ENCODE results near the gene EIF2S3. TPM values are rescaled to one million over a fixed set of nuclear protein-coding genes. Genes with fewer than 3 reads are reported as not detected.
"Not testable (repeated sequence)": the region's sequence is repeated elsewhere in the genome, so short reads cannot be mapped to it uniquely, and the experiment has no call there.

The EIF2S3 gene
- polyA plus RNA-seq, 1 of the 3 experiments (the other 2 are of a cell fraction) = 68.4 TPM

GRCh38 chrX:24080245-24080644, 25.5 kb downstream of the EIF2S3 start:
- Histone ChIP-seq H3K36me3 (replicated peaks in 1 of 2; ENCODE audit: control insufficient read depth in 1 of 2, insufficient read depth in 2 of 2, low read length in 1 of 2) (peaks cover 21 to 34% of the 10 kb centered on the region in 2 experiments), H3K27ac (ENCODE audit: low read depth in 2 of 2, low read length in 1 of 2) (0 out of 4 replicates have a peak overlapping the region, but pooled peaks of 1 of the 2 experiments have one; percentile 3), H3F3A (replicated peaks; ENCODE audit: insufficient read depth) (peaks cover 33% of the 10 kb centered on the region)
- H3K9me2 ChIP-seq; H4K20me1 ChIP-seq (ENCODE audit: insufficient read depth); H3K79me2 ChIP-seq (ENCODE audit: insufficient read depth); POLR2A ChIA-PET; H3K9me3 ChIP-seq; DNase-seq; H3K9ac ChIP-seq; H3K27me3 ChIP-seq (ENCODE audit: insufficient read depth); H3K4me3 ChIP-seq (ENCODE audit: low read depth in 2 of 2, low read length in 1 of 2); H3K4me2 ChIP-seq; H2AFZ ChIP-seq (ENCODE audit: low read depth); H3K4me1 ChIP-seq (ENCODE audit: control insufficient read depth in 1 of 2, insufficient read depth in 2 of 2, low read depth in 1 of 2, low read length in 1 of 2): not testable (repeated sequence)
- CTCF ChIA-PET = interaction anchor here (0.9 to 3.3 kb wide), 4 partner anchors 7 to 298 kb away, joined by 3 to 14 read pairs (median 4); no protein-coding TSS in a partner anchor
- 76% methylated on average over 8 of the region's 8 CpGs for WGBS (ENCODE audit: low lambda C conversion rate)

GRCh38 chrX:24080704-24081103, 25.9 kb downstream of the EIF2S3 start:
- H3K9me3 ChIP-seq = no peaks in the 10 kb centered on the region
- peaks cover 33% of the 10 kb centered on the region for H3F3A ChIP-seq (replicated peaks; ENCODE audit: insufficient read depth)
- H3K4me1 ChIP-seq (ENCODE audit: control insufficient read depth in 1 of 2, insufficient read depth in 2 of 2, low read depth in 1 of 2, low read length in 1 of 2) = no peaks in the 10 kb centered on the region
- H3K4me2 ChIP-seq = no peak overlapping the region
- no peak overlapping the region for H2AFZ ChIP-seq (ENCODE audit: low read depth)
- H3K27me3 ChIP-seq (ENCODE audit: insufficient read depth) = no peaks in the 10 kb centered on the region
- CTCF ChIA-PET = interaction anchor here (0.9 to 3.3 kb wide), 5 partner anchors 8 to 298 kb away, joined by 3 to 14 read pairs (median 4); no protein-coding TSS in a partner anchor
- no peaks in the 10 kb centered on the region for H3K79me2 ChIP-seq (ENCODE audit: insufficient read depth)
- H3K4me3 ChIP-seq (ENCODE audit: low read depth in 2 of 2, low read length in 1 of 2) = no peak overlapping the region
- no peaks in the 10 kb centered on the region for H4K20me1 ChIP-seq (ENCODE audit: insufficient read depth)
- 0 out of 4 replicates have a peak overlapping the region, but pooled peaks of 1 of the 2 experiments have one; percentile 3 for H3K27ac ChIP-seq (ENCODE audit: low read depth in 2 of 2, low read length in 1 of 2)
- WGBS (ENCODE audit: low lambda C conversion rate) = 89% methylated on average over 3 of the region's 3 CpGs
- H3K36me3 ChIP-seq (replicated peaks in 1 of 2; ENCODE audit: control insufficient read depth in 1 of 2, insufficient read depth in 2 of 2, low read length in 1 of 2) = peaks cover 16 to 30% of the 10 kb centered on the region in 2 experiments
- POLR2A ChIA-PET = no interaction called here
- H3K9me2 ChIP-seq = no peaks in the 10 kb centered on the region
- DNase-seq = no peak
- TF ChIP-seq MEF2A (IDR thresholded peaks at IDR 0.05; ENCODE audit: borderline replicate concordance, low read depth) (no peak), RXRA (IDR thresholded peaks at IDR 0.05; ENCODE audit: borderline replicate concordance, low read depth) (no peak), CTCF (IDR thresholded peaks at IDR 0.05) (no peak), JUND (IDR thresholded peaks at IDR 0.05) (no peak), EZH2phosphoT487 (IDR thresholded peaks at IDR 0.05; ENCODE audit: borderline replicate concordance, low read depth) (no peak), RCOR1 (IDR thresholded peaks at IDR 0.05; ENCODE audit: low read length) (no peak), USF1 (IDR thresholded peaks at IDR 0.05; ENCODE audit: borderline replicate concordance, low read depth) (no peak), POLR2AphosphoS5 (IDR thresholded peaks at IDR 0.05; ENCODE audit: low read depth, low read length) (no peak), MXI1 (IDR thresholded peaks at IDR 0.05; ENCODE audit: low read depth, low read length) (no peak), ELF1 (IDR thresholded peaks at IDR 0.05) (no peak)
- H3K9ac ChIP-seq = no peak overlapping the region
